ENCODE results near the gene ANHX.

DNA sequence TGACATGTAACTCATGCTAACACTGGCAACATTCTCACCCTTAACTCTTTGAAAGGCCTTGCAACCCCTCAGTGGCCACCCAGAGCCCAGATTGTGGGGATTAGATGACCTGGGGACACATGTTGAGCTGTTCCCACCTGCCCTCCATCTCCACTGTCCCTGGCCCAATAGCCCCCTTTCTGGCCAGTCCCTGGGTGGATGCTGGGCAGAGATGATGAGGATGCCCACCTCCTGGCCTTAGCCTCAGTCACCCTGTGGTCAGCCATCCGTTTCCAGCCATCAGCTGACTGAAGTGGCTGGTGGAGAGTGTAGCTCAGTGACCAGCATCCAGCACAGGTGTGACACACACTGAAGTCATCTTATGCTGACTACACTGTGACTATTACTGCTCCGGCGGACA lies 4.7 kb downstream of the ANHX start:
- TF ChIP-seq EZH2 (IDR thresholded peaks at IDR 0.05; ENCODE audit: borderline replicate concordance, insufficient read depth, low read depth, low read length, poor library complexity, severe bottlenecking) = no peak
- TF ChIP-seq, protein P1, sequence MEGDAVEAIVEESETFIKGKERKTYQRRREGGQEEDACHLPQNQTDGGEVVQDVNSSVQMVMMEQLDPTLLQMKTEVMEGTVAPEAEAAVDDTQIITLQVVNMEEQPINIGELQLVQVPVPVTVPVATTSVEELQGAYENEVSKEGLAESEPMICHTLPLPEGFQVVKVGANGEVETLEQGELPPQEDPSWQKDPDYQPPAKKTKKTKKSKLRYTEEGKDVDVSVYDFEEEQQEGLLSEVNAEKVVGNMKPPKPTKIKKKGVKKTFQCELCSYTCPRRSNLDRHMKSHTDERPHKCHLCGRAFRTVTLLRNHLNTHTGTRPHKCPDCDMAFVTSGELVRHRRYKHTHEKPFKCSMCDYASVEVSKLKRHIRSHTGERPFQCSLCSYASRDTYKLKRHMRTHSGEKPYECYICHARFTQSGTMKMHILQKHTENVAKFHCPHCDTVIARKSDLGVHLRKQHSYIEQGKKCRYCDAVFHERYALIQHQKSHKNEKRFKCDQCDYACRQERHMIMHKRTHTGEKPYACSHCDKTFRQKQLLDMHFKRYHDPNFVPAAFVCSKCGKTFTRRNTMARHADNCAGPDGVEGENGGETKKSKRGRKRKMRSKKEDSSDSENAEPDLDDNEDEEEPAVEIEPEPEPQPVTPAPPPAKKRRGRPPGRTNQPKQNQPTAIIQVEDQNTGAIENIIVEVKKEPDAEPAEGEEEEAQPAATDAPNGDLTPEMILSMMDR (IDR thresholded peaks at IDR 0.05) = no peak

Data from B cell (primary cell).